Hepatocyte (in vitro differentiated cells): Measurements from ENCODE around the gene TENT5C. TPM values are rescaled to one million over a fixed set of nuclear protein-coding genes. Genes with fewer than 3 reads are reported as not detected.

ENCODE experiments used
- DNase-seq: peaks from one replicate; pipeline ENCODE4 v3.0.0-alpha.2; 2016; ENCODE audit warnings: low spot score
- H2AFZ ChIP-seq: fragments of 200-600 bp; sonication (generic); 2 replicates; pipeline ENCODE4 v1.6.0; 2016; ENCODE audit warnings: antibody characterized with exemption, mild to moderate bottlenecking
- H3K27ac ChIP-seq: fragments of 200-600 bp; sonication (generic); 2 replicates; pipeline ENCODE4 v1.5.1; 2016; ENCODE audit warnings: mild to moderate bottlenecking
- H3K27me3 ChIP-seq: fragments of 200-600 bp; sonication (generic); 2 replicates; pipeline ENCODE4 v1.6.1; 2016
- H3K36me3 ChIP-seq: fragments of 200-600 bp; sonication (generic); replicated peaks from 2 replicates; pipeline ENCODE4 v1.5.1; 2016; ENCODE audit warnings: low read depth; ENCODE audit not compliant: insufficient read depth
- H3K4me1 ChIP-seq: fragments of 200-600 bp; sonication (generic); 2 replicates; pipeline ENCODE4 v1.5.1; 2016; ENCODE audit warnings: mild to moderate bottlenecking, moderate library complexity; ENCODE audit not compliant: insufficient read depth
- H3K4me2 ChIP-seq: fragments of 200-600 bp; sonication (generic); 2 replicates; pipeline ENCODE4 v1.6.0; 2016
- H3K4me3 ChIP-seq: fragments of 200-600 bp; sonication (generic); 2 replicates; pipeline ENCODE4 v1.5.1; 2016; ENCODE audit warnings: mild to moderate bottlenecking
- H3K79me2 ChIP-seq: fragments of 200-600 bp; sonication (generic); 2 replicates; pipeline ENCODE4 v1.6.0; 2017; ENCODE audit warnings: mild to moderate bottlenecking
- H3K9me2 ChIP-seq: fragments of 200-600 bp; sonication (generic); replicated peaks from 2 replicates; pipeline ENCODE4 v1.6.0; 2017; ENCODE audit warnings: mild to moderate bottlenecking; ENCODE audit not compliant: insufficient read depth
- H3K9me3 ChIP-seq: fragments of 200-600 bp; sonication (generic); 2 replicates; pipeline ENCODE4 v1.5.1; 2016; ENCODE audit warnings: low read depth, mild to moderate bottlenecking
- H4K20me1 ChIP-seq: fragments of 200-600 bp; sonication (generic); 2 replicates; pipeline ENCODE4 v1.6.0; 2016; ENCODE audit warnings: mild to moderate bottlenecking; ENCODE audit not compliant: insufficient read depth, poor library complexity, severe bottlenecking
- CTCF ChIP-seq: fragments of 200-600 bp; sonication (generic); IDR thresholded peaks from 2 replicates; pipeline ENCODE4 v1.5.1; 2016; ENCODE audit warnings: antibody characterized with exemption, mild to moderate bottlenecking; ENCODE audit not compliant: poor library complexity
- EZH2 ChIP-seq: fragments of 200-600 bp; sonication (generic); IDR thresholded peaks from 2 replicates; pipeline ENCODE4 v1.6.1; 2016; ENCODE audit warnings: antibody characterized with exemption, mild to moderate bottlenecking, borderline replicate concordance
- EZH2phosphoT487 ChIP-seq: fragments of 200-600 bp; sonication (generic); IDR thresholded peaks from one replicate; pipeline ENCODE4 v1.6.1; 2018; ENCODE audit warnings: antibody characterized with exemption, mild to moderate bottlenecking, low read depth, moderate library complexity; ENCODE audit not compliant: unreplicated experiment, severe bottlenecking
- WGBS: methylation state at CpG from one replicate; pipeline ENCODE4 v1.1.6; 2016; ENCODE audit warnings: low lambda C conversion rate; ENCODE audit errors: missing lambda C conversion rate; 5-methylcytosine and 5-hydroxymethylcytosine counted together
- polyA plus RNA-seq: library from polyadenylated mRNA; unstranded; fragments of >200 nt; fragmentation: Nextera tagmentation; extraction: Ambion mirVana; gene quantifications from 2 replicates; pipeline ENCODE4 v1.2.1, GENCODE V29; 2016
- total RNA-seq: library from RNA; depleted of rRNA; stranded (reverse); fragments of >200 nt; gene quantifications from 2 replicates; pipeline ENCODE4 v1.2.3, GENCODE V29; 2014

The TENT5C gene
- total and polyA plus RNA-seq, 2 experiments from 2014 or later, result 2.5 to 4.1 TPM

GRCh38 chr1:117600325-117600943 lies 5.4 kb upstream of the TENT5C start:
- no peaks in the 10 kb centered on the region for H3K36me3 ChIP-seq
- no peaks in the 10 kb centered on the region for H3K4me1 ChIP-seq
- DNase-seq, result no peak
- no peaks in the 10 kb centered on the region for H3K9me2 ChIP-seq
- H3K79me2 ChIP-seq, result no peaks in the 10 kb centered on the region
- WGBS, result 95% methylated on average over 7 of the region's 7 CpGs
- H2AFZ ChIP-seq, result no peak overlapping the region
- no peak for TF ChIP-seq CTCF
- no peak for TF ChIP-seq EZH2phosphoT487
- TF ChIP-seq EZH2, result no peak
- no peak overlapping the region for H3K4me2 ChIP-seq
- H3K4me3 ChIP-seq, result no peak overlapping the region
- H3K27me3 ChIP-seq, result no peaks in the 10 kb centered on the region
- H3K27ac ChIP-seq, result no peak overlapping the region
- no peaks in the 10 kb centered on the region for H3K9me3 ChIP-seq
- no peaks in the 10 kb centered on the region for H4K20me1 ChIP-seq

GRCh38 chr1:117600966-117601365 lies 4.9 kb upstream of the TENT5C start:
- H3K4me3 ChIP-seq, result no peak overlapping the region
- WGBS, result 91% methylated on average over 4 of the region's 4 CpGs
- H3K9me2 ChIP-seq, result no peaks in the 10 kb centered on the region
- no peaks in the 10 kb centered on the region for H3K4me1 ChIP-seq
- no peak overlapping the region for H3K27ac ChIP-seq
- no peaks in the 10 kb centered on the region for H3K9me3 ChIP-seq
- no peak overlapping the region for H2AFZ ChIP-seq
- no peak for DNase-seq
- no peak overlapping the region for H3K4me2 ChIP-seq
- no peaks in the 10 kb centered on the region for H3K79me2 ChIP-seq
- no peaks in the 10 kb centered on the region for H3K36me3 ChIP-seq
- no peak for TF ChIP-seq EZH2
- TF ChIP-seq CTCF, result no peak
- H3K27me3 ChIP-seq, result no peaks in the 10 kb centered on the region
- H4K20me1 ChIP-seq, result no peaks in the 10 kb centered on the region

- Histone ChIP-seq H4K20me1 (no peaks in the 10 kb centered on the region), H3K4me1 (peaks cover 8% of the 10 kb centered on the region), H3K79me2 (peaks cover 1% of the 10 kb centered on the region), H3K27me3 (no peaks in the 10 kb centered on the region), H3K36me3 (no peaks in the 10 kb centered on the region), H2AFZ (no peak overlapping the region), H3K27ac (no peak overlapping the region), H3K4me3 (no peak overlapping the region), H3K4me2 (no peak overlapping the region), H3K9me2 (no peaks in the 10 kb centered on the region), H3K9me3 (no peaks in the 10 kb centered on the region)
- 82% methylated on average over 4 of the region's 4 CpGs for WGBS
- no peak for DNase-seq
- TF ChIP-seq EZH2, result no peak
- TF ChIP-seq CTCF, result no peak
- TF ChIP-seq EZH2phosphoT487, result no peak
These were observed 3.0 kb upstream of the TENT5C start for GRCh38 chr1:117602862-117603261.
